ENCODE measurements around the gene ELAVL2. TPM values are rescaled to one million over a fixed set of nuclear protein-coding genes. Genes with fewer than 3 reads are reported as not detected.

The ELAVL2 gene
- polyA plus RNA-seq, 12 donors: 0.85 to 4.4 (median 2.3) TPM; not detected in 1

- no peak for DNase-seq
These were observed 162.1 kb downstream of the ELAVL2 start for GRCh38 chr9:23663946-23664345.

- DNase-seq: no peak
These were observed 162.5 kb downstream of the ELAVL2 start for GRCh38 chr9:23663536-23663935.

DNA sequence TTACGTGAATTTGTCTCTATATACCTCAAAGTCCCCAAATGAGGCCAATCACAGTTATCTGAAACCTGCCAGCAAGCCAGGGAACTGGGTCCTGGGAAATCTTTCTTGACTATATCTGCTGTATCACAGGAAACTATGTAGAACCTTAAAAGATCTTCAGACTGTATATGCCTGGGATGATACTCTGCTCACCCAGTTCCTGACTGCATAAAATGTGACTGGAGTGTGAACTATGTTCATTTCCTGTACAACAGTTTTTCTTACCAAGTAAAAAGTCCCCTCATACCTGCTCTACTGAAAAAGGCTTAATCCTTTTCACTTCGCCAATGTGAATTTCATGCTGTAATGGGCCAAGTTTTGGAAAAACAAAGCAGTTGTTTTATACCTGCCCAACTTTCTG lies 162.9 kb downstream of the ELAVL2 start:
- DNase-seq: no peak

DNA sequence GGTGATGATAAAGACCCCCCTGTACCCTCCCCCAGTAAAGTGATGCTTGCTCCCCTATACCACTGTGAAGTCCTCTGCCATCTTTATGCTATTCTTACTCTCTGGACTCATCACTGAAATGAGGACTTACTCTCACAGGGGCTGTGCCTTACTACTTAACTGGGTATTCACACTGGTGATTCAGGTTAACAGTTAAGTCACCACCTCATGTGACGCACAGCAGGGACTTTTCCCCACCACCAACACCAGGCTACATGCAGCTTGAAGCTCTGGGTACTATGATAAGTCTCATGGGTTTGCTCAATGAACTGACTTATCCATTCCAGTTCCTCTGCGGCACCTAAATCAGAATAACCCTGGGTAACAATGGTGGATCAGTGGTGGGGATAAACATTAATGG lies 163.7 kb downstream of the ELAVL2 start:
- DNase-seq: no peak

- no peak for DNase-seq
These were observed 166.6 kb downstream of the ELAVL2 start for GRCh38 chr9:23659346-23660006.

DNA sequence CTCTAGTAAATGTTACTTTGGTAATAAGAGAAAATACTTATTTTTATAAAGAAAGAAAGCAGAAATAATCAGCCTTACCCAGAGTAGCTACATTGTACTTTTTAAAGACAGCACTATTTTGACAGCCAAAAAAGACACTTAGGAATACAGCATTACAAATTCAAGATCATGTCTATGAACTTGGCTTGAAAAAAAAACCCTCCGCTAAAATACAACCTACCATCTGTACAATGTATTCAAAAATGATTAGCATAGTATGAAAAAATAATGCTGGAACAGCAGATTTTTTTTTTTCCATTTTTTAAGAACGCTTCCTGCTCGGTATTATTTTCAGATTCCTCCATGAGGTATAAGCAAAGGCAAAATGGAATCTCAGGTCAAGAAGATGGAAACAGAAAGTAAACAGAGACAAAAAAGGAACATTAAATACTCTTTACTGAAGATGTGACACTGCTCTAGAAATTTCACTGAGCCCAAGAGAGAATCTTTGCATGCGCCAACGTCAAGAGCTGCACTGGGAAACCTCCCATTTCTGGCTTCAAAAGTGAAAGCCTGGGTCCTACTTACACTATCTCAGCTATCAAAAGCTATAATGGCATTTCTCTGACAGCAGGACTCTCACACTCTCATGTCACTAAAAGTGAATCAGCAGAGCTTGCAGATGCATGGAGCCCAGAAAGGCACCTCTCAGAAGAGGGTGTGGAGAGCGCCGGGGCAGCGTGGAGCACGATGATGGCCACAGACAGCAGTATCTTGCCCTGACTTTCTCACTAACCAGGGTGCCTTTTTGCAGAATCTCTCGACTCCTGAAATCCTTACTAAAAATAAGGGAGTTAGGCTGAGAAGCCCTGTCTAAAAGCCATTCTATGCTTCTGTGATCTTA lies 167.4 kb downstream of the ELAVL2 start:
- DNase-seq: no peak

DNA sequence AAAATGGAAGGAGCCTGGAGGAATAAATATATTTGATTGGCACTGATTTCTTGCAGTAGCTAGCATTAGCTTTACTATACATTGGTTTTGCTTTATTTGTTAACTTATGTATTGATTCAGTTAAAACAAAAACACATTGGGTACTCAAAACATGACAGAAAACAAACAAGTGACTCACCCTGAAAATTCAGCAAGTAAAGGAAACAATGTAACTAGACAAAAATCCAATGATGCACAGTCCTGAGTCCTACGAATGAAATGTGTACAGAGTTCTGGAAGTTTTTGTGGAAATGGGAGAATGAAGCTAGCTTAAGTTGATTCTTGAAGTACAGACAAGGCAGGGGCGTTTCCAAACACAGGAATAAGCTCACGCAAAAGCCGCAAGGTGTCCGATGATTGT lies 175.0 kb downstream of the ELAVL2 start:
- DNase-seq: no peak

DNA sequence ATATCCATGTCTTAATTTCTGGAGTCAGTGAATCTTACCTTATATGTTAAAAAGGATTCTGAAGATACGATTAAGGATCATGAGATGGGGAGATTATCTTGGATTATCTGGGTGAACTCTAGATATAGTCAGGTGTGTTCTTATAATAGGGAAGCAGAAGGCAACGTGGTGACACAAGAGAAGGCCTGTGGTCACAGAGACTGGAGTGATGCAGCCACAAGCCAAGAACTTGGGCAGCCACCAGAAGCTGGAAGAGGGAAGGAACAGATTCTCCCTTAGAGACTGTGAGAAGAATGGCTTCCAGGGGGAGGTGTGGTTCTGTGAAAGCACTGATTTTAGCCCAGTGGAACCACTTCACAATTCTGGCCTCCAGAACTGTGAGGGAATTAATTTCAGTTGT lies 177.4 kb downstream of the ELAVL2 start:
- no peak for DNase-seq

- DNase-seq: no peak
These were observed 181.1 kb downstream of the ELAVL2 start for GRCh38 chr9:23644896-23645295.

GRCh38 chr9:23644326-23644725 lies 181.7 kb downstream of the ELAVL2 start:
- DNase-seq: no peak

GRCh38 chr9:23643656-23644258 lies 182.3 kb downstream of the ELAVL2 start:
- DNase-seq: no peak
